ENCODE results near the gene MED16.

DNA sequence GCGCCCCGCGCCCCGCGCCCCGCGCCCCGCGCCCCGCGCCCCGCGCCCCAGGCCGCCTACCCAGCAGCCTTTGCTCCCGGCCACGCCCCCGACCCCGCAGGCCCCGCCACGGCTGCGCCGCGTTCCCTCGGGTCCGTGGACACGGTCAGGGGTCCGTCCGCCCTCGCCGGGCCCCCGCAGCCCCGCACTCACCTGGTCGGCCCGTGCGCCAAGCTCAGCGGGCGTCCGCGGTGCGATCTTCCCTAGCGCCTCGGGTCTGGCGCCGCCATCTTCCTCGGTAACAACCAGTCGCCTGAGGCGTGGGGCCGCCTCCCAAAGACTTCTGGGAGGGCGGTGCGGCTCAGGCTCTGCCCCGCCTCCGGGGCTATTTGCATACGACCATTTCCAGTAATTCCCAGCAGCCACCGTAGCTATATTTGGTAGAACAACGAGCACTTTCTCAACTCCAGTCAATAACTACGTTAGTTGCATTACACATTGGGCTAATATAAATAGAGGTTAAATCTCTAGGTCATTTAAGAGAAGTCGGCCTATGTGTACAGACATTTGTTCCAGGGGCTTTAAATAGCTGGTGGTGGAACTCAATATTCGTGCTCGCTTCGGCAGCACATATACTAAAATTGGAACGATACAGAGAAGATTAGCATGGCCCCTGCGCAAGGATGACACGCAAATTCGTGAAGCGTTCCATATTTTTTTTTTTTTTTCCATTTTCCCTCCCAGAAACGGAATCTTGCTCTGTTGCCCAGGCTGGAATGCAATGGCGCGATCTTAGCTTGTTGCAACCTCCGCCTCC lies at the start of gene MED16, which contains the start of gene RNU6-9:
- TF ChIP-seq GATA2 (IDR thresholded peaks at IDR 0.05; ENCODE audit: low read depth, low read length), result no peak
- no peak for TF ChIP-seq GATA3 (IDR thresholded peaks at IDR 0.05; ENCODE audit: low read depth, low read length)
